Retina (tissue), 1 donor: ENCODE results near the gene GTSF1L.
"Not testable (repeated sequence)": the region's sequence is repeated elsewhere in the genome, so short reads cannot be mapped to it uniquely, and the experiment has no call there.

ENCODE experiments used
- DNase-seq: peaks from one replicate; pipeline ENCODE4 v3.0.0-alpha.2; 2016

The GTSF1L gene

GRCh38 chr20:43726811-43727338 lies at the start of gene GTSF1L:
GTSF1L (minus strand) TSS chr20:43727002; CDS start chr20:43726694, 308 bp downstream.
- no peak for DNase-seq

DNA sequence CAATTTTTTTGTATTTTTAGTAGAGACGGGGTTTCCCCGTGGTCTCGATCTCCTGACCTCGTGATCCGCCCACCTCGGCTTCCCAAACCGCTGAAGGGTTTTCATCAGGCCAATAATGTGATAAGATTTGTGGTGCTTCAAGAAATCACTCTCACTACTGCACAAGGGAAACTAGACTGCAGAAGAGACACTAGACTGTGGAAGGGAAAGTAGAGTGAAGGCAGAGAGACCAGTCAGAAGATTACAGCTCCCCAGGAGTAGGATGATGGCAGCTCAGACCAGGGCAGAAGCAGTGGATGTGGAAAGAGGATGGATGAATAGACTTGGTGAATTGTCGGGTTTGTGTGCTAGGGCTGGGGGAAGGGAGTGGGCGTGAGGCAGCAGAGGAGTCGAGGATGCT lies 48.0 kb upstream of the GTSF1L start:
- no peak for DNase-seq

GRCh38 chr20:43771503-43772190 lies 44.8 kb upstream of the GTSF1L start:
- no peak for DNase-seq

- DNase-seq, result no peak
These were observed 43.5 kb upstream of the GTSF1L start for GRCh38 chr20:43770342-43770741.

DNA sequence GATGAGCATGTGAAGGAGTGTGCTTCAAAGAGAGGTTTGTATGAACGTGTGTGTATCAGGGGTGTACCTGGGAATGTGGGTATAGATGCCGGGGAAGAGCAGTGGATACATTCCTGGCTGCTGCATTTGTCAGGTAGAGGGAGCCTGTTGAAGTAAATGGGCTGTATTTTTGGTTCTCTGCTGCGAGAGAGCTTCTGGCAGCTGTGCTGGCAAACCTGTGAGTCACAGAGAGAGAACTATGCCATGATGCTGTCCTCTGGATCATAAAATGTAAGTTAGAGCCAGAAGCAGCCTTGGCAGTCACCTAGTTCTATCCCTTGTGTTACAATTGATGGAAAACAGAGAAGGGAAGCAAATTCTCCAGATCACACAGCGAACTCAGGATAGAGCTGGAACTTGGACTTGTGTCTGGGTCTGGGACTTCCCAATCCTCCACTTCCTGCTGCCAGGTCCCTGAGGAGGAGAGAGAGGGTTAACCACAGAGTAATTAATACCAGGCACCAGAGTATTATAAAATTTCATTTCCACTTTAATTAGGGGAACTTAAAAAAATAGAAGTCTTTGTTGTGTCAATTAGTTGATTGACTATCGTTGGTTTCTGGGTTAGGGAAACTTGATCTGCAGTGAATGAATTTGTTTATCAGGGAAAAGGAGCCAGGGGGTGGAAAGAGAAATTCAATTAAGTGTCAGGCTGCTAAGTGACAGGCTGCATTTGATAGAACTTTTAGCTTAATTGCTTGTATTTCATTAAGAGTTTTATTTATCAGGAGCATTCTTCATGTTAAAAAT lies 41.1 kb upstream of the GTSF1L start:
- DNase-seq, result no peak

GRCh38 chr20:43766917-43767316 lies 40.1 kb upstream of the GTSF1L start:
- DNase-seq, result no peak

GRCh38 chr20:43766385-43766784 lies 39.6 kb upstream of the GTSF1L start:
- DNase-seq, result no peak

- peak; percentile 54 for DNase-seq
These were observed 39.1 kb upstream of the GTSF1L start for GRCh38 chr20:43765916-43766315.

DNA sequence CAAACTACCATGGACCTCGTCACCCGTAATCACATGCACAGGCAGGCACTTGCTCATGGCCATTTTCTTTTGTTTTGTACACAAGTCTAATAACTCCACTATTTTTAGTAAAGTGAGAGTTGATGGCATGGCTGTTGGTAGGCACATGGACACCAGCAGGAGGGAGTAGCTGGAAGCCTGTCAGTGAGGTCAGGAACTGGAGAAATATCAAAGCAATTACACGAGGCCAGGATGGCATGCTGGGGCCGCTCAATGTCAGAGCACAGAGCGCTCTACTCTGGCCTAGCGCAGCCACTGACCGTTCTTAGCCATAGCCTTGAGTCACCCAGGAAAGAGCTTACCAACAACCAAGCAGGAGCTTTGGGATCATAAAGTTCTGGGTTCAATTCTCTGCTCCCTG lies 36.1 kb upstream of the GTSF1L start:
- DNase-seq, result no peak

DNA sequence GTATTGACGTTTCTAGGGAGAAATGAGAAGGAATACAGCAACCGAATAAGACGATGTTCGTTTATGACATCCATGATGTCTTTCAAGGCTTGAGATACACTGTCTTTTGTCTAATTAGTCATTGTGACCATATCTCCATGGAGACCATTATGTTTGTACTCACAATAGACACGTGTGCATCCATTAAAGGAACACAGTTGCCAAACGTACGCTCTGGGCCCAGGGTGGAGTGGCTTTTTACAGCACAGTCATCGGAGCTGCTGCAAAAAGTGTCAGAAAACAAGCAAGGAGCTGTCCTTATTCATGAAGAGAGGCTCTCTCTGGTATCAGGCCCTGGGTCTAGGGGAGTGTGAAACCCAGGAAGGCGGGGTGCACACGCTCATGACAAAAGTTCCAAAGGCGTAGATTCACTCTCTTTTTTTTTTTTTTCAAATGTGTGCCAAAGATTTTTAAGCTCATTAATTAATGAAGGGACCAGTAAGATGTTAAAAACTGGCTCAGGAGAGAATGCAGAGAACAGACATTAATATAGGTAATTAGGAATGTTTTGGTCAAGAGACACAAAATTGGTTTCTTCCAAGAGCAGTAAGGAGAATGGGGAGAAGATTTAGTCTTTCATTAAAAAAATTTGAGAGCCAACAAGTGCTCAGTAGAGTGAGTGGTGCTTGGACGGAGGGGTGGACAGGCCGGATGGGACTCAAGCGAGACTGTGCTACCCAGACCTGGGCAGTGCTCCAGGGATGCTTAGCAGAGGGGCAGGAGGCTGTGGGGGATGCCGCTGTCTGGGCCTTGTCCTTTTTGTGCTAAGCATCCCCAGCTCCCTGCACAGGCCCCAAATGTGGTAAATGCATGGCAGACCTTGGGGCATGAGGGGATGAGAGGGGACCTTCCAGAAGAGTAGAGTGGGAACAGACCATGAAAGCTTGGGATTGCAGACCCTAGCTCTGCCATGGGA lies 34.9 kb upstream of the GTSF1L start:
- DNase-seq, result peak; percentile 58

- DNase-seq, result not testable (repeated sequence)
These were observed 31.1 kb upstream of the GTSF1L start for GRCh38 chr20:43757888-43758287.

DNA sequence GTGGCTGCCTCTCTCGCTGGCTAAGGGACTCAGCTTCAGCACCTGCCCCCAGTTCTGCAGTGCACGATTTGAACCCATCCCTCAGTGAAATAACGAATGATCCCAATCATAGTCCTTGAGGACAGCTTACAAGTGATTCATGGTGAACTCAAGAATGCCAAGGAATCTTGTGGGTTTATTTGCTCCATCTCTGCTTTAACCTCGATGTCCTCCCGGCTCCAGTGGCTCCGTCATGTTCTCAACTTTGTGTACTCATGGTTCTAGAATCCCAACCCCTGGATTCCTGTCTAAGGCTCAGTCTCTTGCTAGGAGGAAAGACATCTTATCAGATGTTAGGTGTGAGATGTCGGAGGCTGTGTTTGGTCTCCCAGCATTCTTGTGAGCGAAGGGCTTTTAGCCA lies 29.0 kb upstream of the GTSF1L start:
- DNase-seq, result no peak

DNA sequence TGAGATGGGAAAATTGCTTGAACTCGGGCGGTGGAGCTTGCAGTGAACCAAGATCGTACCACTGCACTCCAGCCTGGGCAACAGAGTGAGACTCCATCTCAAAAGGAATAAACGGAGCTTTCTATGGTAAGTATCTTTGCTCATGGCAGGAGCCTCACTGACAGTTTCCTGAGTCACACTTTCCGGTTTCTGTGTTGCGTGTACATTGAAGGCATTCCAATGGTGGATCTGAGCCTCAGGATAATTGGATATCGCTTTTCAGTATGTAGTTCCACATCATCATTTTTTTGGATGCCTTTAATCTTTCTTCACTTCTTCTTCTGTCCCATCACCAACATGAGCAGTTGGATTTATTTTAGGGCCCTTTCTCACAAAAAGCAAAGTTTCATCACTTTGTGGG lies 28.6 kb upstream of the GTSF1L start:
- DNase-seq, result no peak

- DNase-seq, result no peak
These were observed 25.9 kb upstream of the GTSF1L start for GRCh38 chr20:43752561-43753301.

DNA sequence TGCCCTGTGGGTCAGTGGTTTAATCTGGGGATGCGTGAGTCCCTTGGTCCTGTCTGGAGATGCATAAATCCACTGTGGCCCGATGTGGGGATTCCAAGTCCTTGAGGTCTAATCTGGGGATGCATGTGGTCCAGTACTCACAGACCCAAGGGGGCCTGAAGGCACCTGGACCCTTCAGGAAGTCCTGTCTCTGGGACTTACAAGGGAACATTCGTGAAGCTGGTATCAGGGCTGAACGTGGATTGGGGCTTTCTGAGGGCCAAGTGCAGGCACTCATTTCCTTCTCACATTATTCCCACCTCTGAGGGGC lies 25.2 kb upstream of the GTSF1L start:
- no peak for DNase-seq

- DNase-seq, result no peak
These were observed 24.6 kb upstream of the GTSF1L start for GRCh38 chr20:43751167-43752050.

GRCh38 chr20:43750774-43751166 lies 24.0 kb upstream of the GTSF1L start:
- DNase-seq, result no peak

- peak; percentile 91 for DNase-seq
These were observed 23.0 kb upstream of the GTSF1L start for GRCh38 chr20:43749734-43750294.

DNA sequence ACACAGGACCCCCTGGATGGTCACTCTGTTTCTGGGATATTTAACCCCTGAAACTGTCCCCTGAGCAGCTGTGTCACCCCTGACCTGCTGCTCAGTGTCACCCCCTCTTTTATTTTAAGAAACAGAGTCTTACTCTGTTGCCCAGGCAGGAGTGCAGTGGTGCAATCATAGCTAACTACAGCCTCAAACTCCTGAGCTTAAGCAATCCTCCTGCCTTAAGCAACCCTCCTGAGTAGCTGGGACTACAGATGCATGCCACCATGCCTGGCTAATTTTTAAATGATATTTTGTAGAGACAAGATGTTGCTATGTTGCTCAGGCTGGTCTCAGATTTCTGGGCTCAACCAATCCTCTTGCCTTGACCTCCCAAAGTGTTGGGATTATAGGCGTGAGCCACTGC lies 21.5 kb upstream of the GTSF1L start:
- no peak for DNase-seq

DNA sequence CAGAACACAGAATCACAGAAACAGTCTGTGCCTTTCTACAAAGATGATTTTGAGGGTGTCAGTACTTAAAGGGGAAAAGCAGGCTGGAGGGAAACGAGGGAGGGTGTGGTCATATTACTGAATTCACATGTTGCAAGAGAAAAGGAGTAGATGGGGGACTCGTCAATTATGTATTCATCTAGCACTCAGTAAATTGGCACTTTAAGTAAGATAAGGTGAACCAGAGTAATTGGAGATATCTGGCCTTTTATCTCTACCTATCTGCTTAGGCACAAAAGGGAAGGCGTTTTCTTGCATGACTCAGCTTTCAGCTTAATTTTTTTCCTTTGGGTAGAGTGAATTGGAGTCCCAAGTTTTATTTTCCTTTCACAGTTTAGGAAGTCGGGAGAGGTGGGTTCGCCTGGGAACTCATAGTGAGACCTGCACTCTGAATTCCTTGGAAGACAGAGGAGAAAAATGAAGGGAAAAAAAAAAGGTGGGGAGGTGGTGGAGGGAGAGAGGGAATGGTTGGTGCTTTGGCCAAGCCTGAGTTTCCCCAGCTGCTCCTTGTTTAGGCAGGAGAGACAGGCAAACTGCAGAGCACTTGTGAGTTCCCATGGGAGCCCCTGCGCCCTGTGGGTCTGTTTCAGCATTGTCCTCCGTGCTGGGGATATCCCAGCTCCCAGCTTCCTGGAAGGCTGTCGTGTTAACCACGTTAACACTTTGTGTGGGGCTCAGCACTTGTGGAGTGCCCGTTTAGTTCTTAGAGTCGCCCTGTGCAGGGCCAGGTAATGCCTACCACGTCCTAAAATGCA lies 19.7 kb upstream of the GTSF1L start:
- DNase-seq, result no peak
